Measurements from ENCODE around the gene CUBN. TPM values are rescaled to one million over a fixed set of nuclear protein-coding genes. Genes with fewer than 3 reads are reported as not detected.

CUBN gene
- total RNA-seq, 2 donors from 2014 or later, result 2.6 to 3.6 TPM

DNA sequence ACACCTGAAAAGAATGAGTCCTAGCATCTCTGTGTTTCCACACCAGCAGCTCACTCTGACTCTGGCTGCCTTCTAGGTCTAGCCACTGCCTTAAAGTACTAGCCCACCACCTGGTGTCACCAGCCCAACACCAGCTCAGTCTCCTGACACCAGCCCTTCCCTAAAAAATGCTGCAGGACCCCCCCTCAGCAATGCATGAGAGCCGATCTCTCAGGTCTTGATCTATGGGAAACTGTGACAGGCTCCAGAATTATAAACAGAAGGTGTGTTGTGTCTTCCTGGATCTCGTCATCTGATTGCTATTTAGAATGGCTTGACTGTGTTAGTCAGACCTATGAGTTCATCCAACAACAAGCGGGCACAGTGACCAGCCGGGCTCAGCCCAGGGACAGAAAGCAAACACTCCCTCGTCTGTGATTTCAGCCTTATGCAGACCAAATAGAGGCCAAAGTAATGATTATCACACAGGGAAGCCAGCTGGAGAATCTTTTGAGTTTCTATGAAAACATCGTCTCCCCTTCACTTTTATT, 66.6 kb downstream of the CUBN start:
- Histone ChIP-seq H3K36me3 (replicated peaks in 1 of 2; ENCODE audit: insufficient read depth in 1 of 2, low read depth in 2 of 2) (no peaks in the 10 kb centered on the region), H3K4me1 (no peaks in the 10 kb centered on the region), H3K27ac (peak overlapping the region in 3 of 4 donors; percentile 47 to 73 (median 67)), H3K4me3 (no peak overlapping the region), H3K9me3 (no peaks in the 10 kb centered on the region), H3K27me3 (no peaks in the 10 kb centered on the region)
- peak; percentile 35 to 57 (median 52) for DNase-seq
- WGBS, 2 donors, result 37 to 41% methylated on average over 6 of the region's 6 CpGs
- peak in 1 of 3 donors; percentile 40 for TF ChIP-seq POLR2A (IDR thresholded peaks at IDR 0.05)
- TF ChIP-seq, protein P1, sequence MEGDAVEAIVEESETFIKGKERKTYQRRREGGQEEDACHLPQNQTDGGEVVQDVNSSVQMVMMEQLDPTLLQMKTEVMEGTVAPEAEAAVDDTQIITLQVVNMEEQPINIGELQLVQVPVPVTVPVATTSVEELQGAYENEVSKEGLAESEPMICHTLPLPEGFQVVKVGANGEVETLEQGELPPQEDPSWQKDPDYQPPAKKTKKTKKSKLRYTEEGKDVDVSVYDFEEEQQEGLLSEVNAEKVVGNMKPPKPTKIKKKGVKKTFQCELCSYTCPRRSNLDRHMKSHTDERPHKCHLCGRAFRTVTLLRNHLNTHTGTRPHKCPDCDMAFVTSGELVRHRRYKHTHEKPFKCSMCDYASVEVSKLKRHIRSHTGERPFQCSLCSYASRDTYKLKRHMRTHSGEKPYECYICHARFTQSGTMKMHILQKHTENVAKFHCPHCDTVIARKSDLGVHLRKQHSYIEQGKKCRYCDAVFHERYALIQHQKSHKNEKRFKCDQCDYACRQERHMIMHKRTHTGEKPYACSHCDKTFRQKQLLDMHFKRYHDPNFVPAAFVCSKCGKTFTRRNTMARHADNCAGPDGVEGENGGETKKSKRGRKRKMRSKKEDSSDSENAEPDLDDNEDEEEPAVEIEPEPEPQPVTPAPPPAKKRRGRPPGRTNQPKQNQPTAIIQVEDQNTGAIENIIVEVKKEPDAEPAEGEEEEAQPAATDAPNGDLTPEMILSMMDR (IDR thresholded peaks at IDR 0.05), result no peak
- intact Hi-C loops (cut with DNase I), result no loop called here
- peak; percentile 93 for ATAC-seq

DNA sequence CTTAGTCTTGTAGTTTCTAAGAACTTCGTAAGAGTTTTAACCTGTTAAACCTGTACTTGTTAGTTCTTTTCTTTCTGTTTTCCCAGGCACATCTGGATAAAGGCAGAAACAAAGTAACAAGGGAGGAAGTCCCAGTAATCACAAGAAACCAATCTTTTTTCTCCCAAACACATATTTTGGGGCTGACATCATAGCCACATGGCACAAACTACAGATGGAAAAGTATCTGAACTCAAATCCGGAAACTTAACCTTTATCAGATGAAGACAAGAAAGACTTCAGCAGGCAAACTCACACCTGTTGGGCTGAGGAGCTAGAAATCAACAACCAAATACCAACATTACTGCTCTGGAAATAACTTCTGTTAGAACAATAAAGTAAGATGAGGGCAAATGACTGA, 67.1 kb downstream of the CUBN start:
- no peaks in the 10 kb centered on the region for H3K27me3 ChIP-seq
- no peak for DNase-seq
- H3K36me3 ChIP-seq (replicated peaks in 1 of 2; ENCODE audit: insufficient read depth in 1 of 2, low read depth in 2 of 2), result no peaks in the 10 kb centered on the region
- no peaks in the 10 kb centered on the region for H3K9me3 ChIP-seq
- 40 to 44% methylated on average over 2 of the region's 2 CpGs for WGBS, 2 donors
- ATAC-seq, result peak; percentile 33
- H3K27ac ChIP-seq, result peak overlapping the region in 3 of 4 donors; percentile 47 to 73 (median 67)
- H3K4me3 ChIP-seq, result no peak overlapping the region
- H3K4me1 ChIP-seq, result no peaks in the 10 kb centered on the region
- TF ChIP-seq, protein P1 (IDR thresholded peaks at IDR 0.05), result no peak
- no peak for TF ChIP-seq POLR2A (IDR thresholded peaks at IDR 0.05)
- intact Hi-C loops (cut with DNase I), result no loop called here

DNA sequence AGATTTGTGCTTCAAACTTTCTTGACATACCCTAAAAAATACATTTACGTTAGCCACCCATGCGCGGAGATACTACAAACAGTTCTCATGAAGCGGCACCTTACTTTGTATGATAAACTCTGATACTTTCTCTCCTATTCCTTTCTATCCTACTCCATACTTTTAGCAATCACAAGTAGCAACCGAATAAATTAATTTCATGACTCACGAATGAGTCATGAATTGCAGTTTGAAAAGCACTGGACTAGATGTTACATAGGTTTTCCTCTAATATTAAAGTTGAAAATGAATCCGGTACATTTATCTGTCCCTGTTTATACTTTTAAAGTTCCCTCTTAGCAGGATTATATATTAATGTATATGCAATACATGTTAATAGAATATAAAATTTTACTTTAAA, 67.6 kb downstream of the CUBN start:
- intact Hi-C loops (cut with DNase I), result no loop called here
- WGBS, 2 donors, result 87 to 89% methylated on average over 7 of the region's 7 CpGs
- Histone ChIP-seq H3K4me3 (no peak overlapping the region), H3K4me1 (no peaks in the 10 kb centered on the region), H3K36me3 (replicated peaks in 1 of 2; ENCODE audit: insufficient read depth in 1 of 2, low read depth in 2 of 2) (no peaks in the 10 kb centered on the region), H3K27ac (peak overlapping the region in 1 of 4 donors; percentile 67), H3K9me3 (no peaks in the 10 kb centered on the region), H3K27me3 (no peaks in the 10 kb centered on the region)
- ATAC-seq (no peak), DNase-seq (no peak)
- TF ChIP-seq, protein P1 (IDR thresholded peaks at IDR 0.05), result no peak
- no peak for TF ChIP-seq POLR2A (IDR thresholded peaks at IDR 0.05)

DNA sequence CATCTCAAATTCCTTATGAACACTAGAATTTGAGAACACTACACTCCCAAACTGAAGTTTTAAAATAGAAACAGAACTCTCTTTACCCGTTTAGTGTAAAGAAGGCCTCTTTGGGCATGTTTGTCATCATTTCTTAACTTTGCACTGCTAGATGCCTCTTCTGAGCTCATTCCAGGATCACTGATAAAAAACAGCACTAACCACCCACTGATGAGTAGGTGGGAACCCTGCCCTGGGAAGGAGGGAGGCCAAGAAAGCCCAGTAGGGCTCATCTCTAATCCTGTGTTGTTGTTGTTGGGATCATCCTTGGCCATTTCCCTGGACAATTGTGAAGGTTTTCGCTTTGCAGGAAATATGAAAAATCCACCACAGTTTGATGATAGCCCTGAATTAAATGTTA, 68.2 kb downstream of the CUBN start:
- 72 to 90% methylated on average over 2 of the region's 2 CpGs for WGBS, 2 donors
- no peak for TF ChIP-seq POLR2A (IDR thresholded peaks at IDR 0.05)
- TF ChIP-seq, protein P1 (IDR thresholded peaks at IDR 0.05), result no peak
- DNase-seq, result no peak
- no peak overlapping the region for H3K27ac ChIP-seq
- H3K4me3 ChIP-seq, result no peak overlapping the region
- intact Hi-C loops (cut with DNase I), result no loop called here
- no peaks in the 10 kb centered on the region for H3K36me3 ChIP-seq (replicated peaks in 1 of 2; ENCODE audit: insufficient read depth in 1 of 2, low read depth in 2 of 2)
- H3K27me3 ChIP-seq, result no peaks in the 10 kb centered on the region
- H3K9me3 ChIP-seq, result no peaks in the 10 kb centered on the region
- ATAC-seq, result no peak
- no peaks in the 10 kb centered on the region for H3K4me1 ChIP-seq

DNA sequence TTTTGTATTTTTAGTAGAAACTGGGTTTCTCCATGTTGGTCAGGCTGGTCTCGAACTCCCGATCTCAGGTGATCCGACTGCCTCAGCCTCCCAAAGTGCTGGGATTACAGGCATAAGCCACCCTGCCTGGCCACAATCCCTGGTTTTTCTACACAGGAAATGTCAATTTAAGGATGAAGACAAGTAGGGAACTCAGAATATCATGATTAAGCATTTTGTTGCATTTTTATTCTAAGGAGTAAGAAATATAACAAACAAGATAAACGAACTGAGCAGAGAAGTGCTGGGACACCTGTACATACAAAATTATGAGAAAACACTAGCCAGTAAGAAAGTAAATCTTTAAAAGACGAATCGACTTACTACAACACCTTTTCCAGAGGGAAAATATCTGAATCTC, 69.3 kb downstream of the CUBN start:
- no peak for TF ChIP-seq POLR2A (IDR thresholded peaks at IDR 0.05)
- TF ChIP-seq, protein P1 (IDR thresholded peaks at IDR 0.05), result no peak
- H3K27ac ChIP-seq, result no peak overlapping the region
- ATAC-seq (no peak), DNase-seq (no peak)
- H3K9me3 ChIP-seq, result no peaks in the 10 kb centered on the region
- H3K4me1 ChIP-seq, result no peaks in the 10 kb centered on the region
- WGBS, 2 donors, result 71 to 72% methylated on average over 6 of the region's 6 CpGs
- no peak overlapping the region for H3K4me3 ChIP-seq
- H3K27me3 ChIP-seq, result no peaks in the 10 kb centered on the region
- intact Hi-C loops (cut with DNase I), result no loop called here
- H3K36me3 ChIP-seq (replicated peaks in 1 of 2; ENCODE audit: insufficient read depth in 1 of 2, low read depth in 2 of 2), result no peaks in the 10 kb centered on the region
